ENCODE data around the gene KIF3A. TPM values are rescaled to one million over a fixed set of nuclear protein-coding genes. Genes with fewer than 3 reads are reported as not detected.
A peak's percentile ranks its signal among the peaks of the same experiment; 100 is the strongest.

Gene KIF3A
- total and polyA plus RNA-seq, 2 of the 8 experiments (the other 6 are each of a cell fraction or from before 2014, with no cell fraction given): 3.1 to 13.1 TPM

- no peak overlapping the region for H3K4ac ChIP-seq (replicated peaks; ENCODE audit: insufficient read length, low read depth, low read length)
- no peak overlapping the region for H3K18ac ChIP-seq (ENCODE audit: extremely low read depth, low read length)
- peaks cover 0 to 7% of the 10 kb centered on the region in 2 experiments for H4K20me1 ChIP-seq (replicated peaks in 1 of 2; ENCODE audit: control insufficient read depth in 1 of 2, insufficient read depth in 2 of 2, low read length in 2 of 2)
- no peak overlapping the region for H3K4me3 ChIP-seq (ENCODE audit: extremely low read depth in 1 of 4, insufficient read depth in 2 of 4, low read depth in 3 of 4, low read length in 4 of 4)
- no peak overlapping the region for H4K8ac ChIP-seq (ENCODE audit: extremely low read depth, insufficient read depth, low read length)
- H3K56ac ChIP-seq (replicated peaks; ENCODE audit: insufficient read length, low read depth, low read length): no peak overlapping the region
- H2BK20ac ChIP-seq (ENCODE audit: low read length): no peak overlapping the region
- H3K27ac ChIP-seq (ENCODE audit: low read depth, low read length): no peak overlapping the region
- H3K4me1 ChIP-seq (replicated peaks in 1 of 4; ENCODE audit: control insufficient read depth in 3 of 4, insufficient read depth in 4 of 4, low read length in 3 of 4): peaks cover 0 to 4% (median 1%) of the 10 kb centered on the region in 4 experiments; a peak in 2 of 7 replicates
- H3K36me3 ChIP-seq (ENCODE audit: control insufficient read depth in 2 of 4, insufficient read depth in 4 of 4, low read length in 3 of 4): peaks cover 0 to 3% (median 0%) of the 10 kb centered on the region in 4 experiments; a peak in 3 of 8 replicates
- H3K79me1 ChIP-seq (ENCODE audit: low read depth, low read length): no peaks in the 10 kb centered on the region
- H3K27me3 ChIP-seq (replicated peaks in 1 of 4; ENCODE audit: control insufficient read depth in 3 of 4, extremely low read depth in 1 of 4, insufficient read depth in 3 of 4, low read length in 3 of 4): no peaks in the 10 kb centered on the region
- TF ChIP-seq POLR2AphosphoS5 (IDR thresholded peaks at IDR 0.05; ENCODE audit: low read depth, low read length) (no peak), EP300 (IDR thresholded peaks at IDR 0.05; ENCODE audit: borderline replicate concordance in 1 of 2, low read depth in 2 of 2, low read length in 2 of 2) (no peak), CHD2 (IDR thresholded peaks at IDR 0.05; ENCODE audit: low read length) (no peak), TBP (IDR thresholded peaks at IDR 0.05; ENCODE audit: low read depth, low read length) (no peak), NRF1 (IDR thresholded peaks at IDR 0.05; ENCODE audit: low read depth, low read length) (no peak), EZH2 (IDR thresholded peaks at IDR 0.05; ENCODE audit: low read depth, low read length, severe bottlenecking) (no peak), POU5F1 (IDR thresholded peaks at IDR 0.05; ENCODE audit: low read depth, low read length) (no peak), SIRT6 (IDR thresholded peaks at IDR 0.05; ENCODE audit: low read length) (no peak), FOSL1 (IDR thresholded peaks at IDR 0.05; ENCODE audit: insufficient read depth, low read depth, low read length) (no peak), RFX5 (IDR thresholded peaks at IDR 0.05; ENCODE audit: borderline replicate concordance, low read depth, low read length) (no peak), CBX8 (IDR thresholded peaks at IDR 0.05; ENCODE audit: borderline replicate concordance, low read depth, low read length) (no peak), TCF12 (IDR thresholded peaks at IDR 0.05; ENCODE audit: low read depth, low read length) (no peak)
- ChIA-PET POLR2A (ENCODE audit: partially characterized antibody) (interaction anchor here (1.3 to 2.0 kb wide), 2 partner anchors 13 to 16 kb away, joined by 4 to 5 read pairs; partner anchors contain the start of gene CCNI2), CTCF (ENCODE audit: partially characterized antibody) (interaction anchor here (1.0 to 18.2 kb wide), 2 partner anchors 10 to 66 kb away, joined by 5 to 322 read pairs; partner anchors contain the start of gene SHROOM1)
- H2AFZ ChIP-seq (ENCODE audit: low read length): no peak overlapping the region
- FAIRE-seq: no peak
- 92% methylated on average over 12 of the region's 12 CpGs; no CpG with 5 or more reads in 1 of the 2 experiments for WGBS, 2 experiments (ENCODE audit: extremely low coverage in 1 of 2, insufficient coverage in 1 of 2, insufficient read length in 1 of 2, insufficient replicate concordance in 2 of 2, low coverage in 1 of 2, low lambda C conversion rate in 2 of 2, missing lambda C conversion rate in 1 of 2)
- no peak overlapping the region for H3K9ac ChIP-seq (replicated peaks in 1 of 4; ENCODE audit: extremely low read depth in 1 of 4, low read depth in 3 of 4, low read length in 3 of 4)
- H3K23me2 ChIP-seq (ENCODE audit: low read depth, low read length): no peaks in the 10 kb centered on the region
- H4K5ac ChIP-seq (ENCODE audit: insufficient read length, low read depth, low read length): no peak overlapping the region
- H3K14ac ChIP-seq (ENCODE audit: insufficient read length): no peak overlapping the region
- no peak overlapping the region for H3K4me2 ChIP-seq (ENCODE audit: insufficient read depth in 1 of 2, low read depth in 2 of 2, low read length in 2 of 2)
- peak in 1 of 2 experiments; percentile 32 for DNase-seq (ENCODE audit: low read depth in 1 of 2, low spot score in 2 of 2)
- no peak overlapping the region for H2BK15ac ChIP-seq (ENCODE audit: low read length)
- no peak overlapping the region for H2BK12ac ChIP-seq (ENCODE audit: low read depth, low read length)
- no peak overlapping the region for H2BK120ac ChIP-seq (replicated peaks; ENCODE audit: low read depth, low read length)
- H4K91ac ChIP-seq (replicated peaks; ENCODE audit: insufficient read length, low read length): no peak overlapping the region
- H2BK5ac ChIP-seq (ENCODE audit: low read depth, low read length): no peak overlapping the region
- no peak overlapping the region for H2AK5ac ChIP-seq (ENCODE audit: low read depth, low read length)
- H3K23ac ChIP-seq (ENCODE audit: insufficient read length): no peak overlapping the region
- H3K9me3 ChIP-seq (ENCODE audit: insufficient read depth in 2 of 2, low read depth in 1 of 2, low read length in 1 of 2): no peaks in the 10 kb centered on the region
- H3K79me2 ChIP-seq (ENCODE audit: control insufficient read depth in 1 of 2, insufficient read depth in 2 of 2, low read length in 2 of 2): no peaks in the 10 kb centered on the region
Measured at GRCh38 chr5:132760049-132760420, 22.7 kb upstream of the KIF3A start.
